Panc1 (cell line): ENCODE measurements around the gene HES3. TPM values are rescaled to one million over a fixed set of nuclear protein-coding genes. Genes with fewer than 3 reads are reported as not detected.

Source experiments
- ATAC-seq: fragments of 200-7000 bp; cut with Tn5 transposase; 2 replicates; pipeline ENCODE4 v1.9.1; 2020; ENCODE audit warnings: mild to moderate bottlenecking, moderate library complexity
- BruUV-seq: library from RNA; stranded (reverse); fragments of 400-500 nt; replicated peaks from 2 replicates; lab custom pipeline; 2021; lab: Mats Ljungman, UMichigan
- CTCF ChIA-PET: fragments of 300-600 bp; sonication (Branson Sonifier 250); formaldehyde crosslinking; loops from one replicate; lab custom pipeline; 2022; ENCODE audit warnings: antibody characterized with exemption; lab: Charles Lee
- POLR2A ChIA-PET: fragments of 300-600 bp; sonication (Branson Sonifier 250); formaldehyde crosslinking; loops from one replicate; lab custom pipeline; 2022; ENCODE audit warnings: antibody characterized with exemption; lab: Charles Lee
- DNase-seq: peaks from one replicate; pipeline ENCODE4 v3.0.0-alpha.2; 2010; ENCODE audit warnings: low read depth, low spot score
- H3K27ac ChIP-seq: 2 replicates; pipeline ENCODE4 v1.5.1; 2011; ENCODE audit warnings: mild to moderate bottlenecking, low read length, inconsistent platforms
- H3K27me3 ChIP-seq: fragments of 200-500 bp; sonication (Bioruptor generic); 2 replicates; pipeline ENCODE4 v1.6.0; 2014; ENCODE audit warnings: low read length, inconsistent platforms; ENCODE audit not compliant: control insufficient read depth, insufficient read depth
- H3K36me3 ChIP-seq: fragments of 200-500 bp; sonication (Bioruptor generic); 2 replicates; pipeline ENCODE4 v1.5.1; 2014; ENCODE audit warnings: inconsistent platforms, mild to moderate bottlenecking, low read length, moderate library complexity; ENCODE audit not compliant: control insufficient read depth, insufficient read depth
- H3K4me1 ChIP-seq: 2 replicates; pipeline ENCODE4 v1.5.1; 2011; ENCODE audit warnings: inconsistent platforms, mild to moderate bottlenecking, low read length, moderate library complexity; ENCODE audit not compliant: control insufficient read depth, insufficient read depth
- H3K4me3 ChIP-seq, 2 experiments: 2 replicates each; pipeline ENCODE4 v1.5.1; 2011 to 2012; ENCODE audit warnings: low read depth in 2 of 2, low read length in 2 of 2, mild to moderate bottlenecking in 2 of 2, inconsistent platforms in 1 of 2, moderate library complexity in 1 of 2
- H3K9me3 ChIP-seq: fragments of 200-500 bp; sonication (Bioruptor generic); 2 replicates; pipeline ENCODE4 v1.5.1; 2014; ENCODE audit warnings: low read depth, mild to moderate bottlenecking, inconsistent platforms, low read length, moderate library complexity; ENCODE audit not compliant: control insufficient read depth, insufficient read depth
- POLR2AphosphoS5 ChIP-seq: IDR thresholded peaks from 2 replicates; pipeline ENCODE4 v1.6.1; 2012; ENCODE audit warnings: mild to moderate bottlenecking, low read depth, low read length, moderate library complexity
- SIN3A ChIP-seq: IDR thresholded peaks from 2 replicates; pipeline ENCODE4 v1.6.1; 2012; ENCODE audit warnings: low read depth, mild to moderate bottlenecking, low read length, moderate library complexity, borderline replicate concordance; ENCODE audit not compliant: insufficient read depth
- TCF7L2 ChIP-seq: IDR thresholded peaks from 2 replicates; pipeline ENCODE4 v1.6.1; 2011; ENCODE audit warnings: mild to moderate bottlenecking, low read depth, low read length, inconsistent platforms
- in situ Hi-C: cut with HindIII; loops from 2 replicates; pipeline ENCODE4 v1.10.0; 2016; ENCODE audit warnings: low sequenced_read_pairs, low pct_unique_long_range_greater_than_20kb
- intact Hi-C: fragments of 100-400 bp; cut with micrococcal nuclease; formaldehyde crosslinking; loops from one replicate; pipeline ENCODE4 v1.10.0; 2022; ENCODE audit not compliant: unreplicated experiment
- total RNA-seq: library from RNA; stranded (reverse); gene quantifications from one replicate; pipeline ENCODE4 v1.2.1, GENCODE V29; 2021; ENCODE audit not compliant: unreplicated experiment
- TF ChIP-seq, protein P1 (sequence below): fragments of 450-650 bp; IDR thresholded peaks from 2 replicates; pipeline ENCODE4 v1.5.1; 2017; ENCODE audit warnings: mild to moderate bottlenecking
- TF ChIP-seq, protein P2 (sequence below), 2 experiments: IDR thresholded peaks; 2 replicates each; pipeline ENCODE4 v1.6.1; 2011 to 2012; ENCODE audit warnings: low read depth in 2 of 2, control low read depth in 1 of 2, low read length in 1 of 2, mild to moderate bottlenecking in 1 of 2, moderate library complexity in 1 of 2; ENCODE audit not compliant: insufficient read depth in 1 of 2

HES3 gene
- total RNA-seq, 1 experiment from 2014 or later: not detected

DNA sequence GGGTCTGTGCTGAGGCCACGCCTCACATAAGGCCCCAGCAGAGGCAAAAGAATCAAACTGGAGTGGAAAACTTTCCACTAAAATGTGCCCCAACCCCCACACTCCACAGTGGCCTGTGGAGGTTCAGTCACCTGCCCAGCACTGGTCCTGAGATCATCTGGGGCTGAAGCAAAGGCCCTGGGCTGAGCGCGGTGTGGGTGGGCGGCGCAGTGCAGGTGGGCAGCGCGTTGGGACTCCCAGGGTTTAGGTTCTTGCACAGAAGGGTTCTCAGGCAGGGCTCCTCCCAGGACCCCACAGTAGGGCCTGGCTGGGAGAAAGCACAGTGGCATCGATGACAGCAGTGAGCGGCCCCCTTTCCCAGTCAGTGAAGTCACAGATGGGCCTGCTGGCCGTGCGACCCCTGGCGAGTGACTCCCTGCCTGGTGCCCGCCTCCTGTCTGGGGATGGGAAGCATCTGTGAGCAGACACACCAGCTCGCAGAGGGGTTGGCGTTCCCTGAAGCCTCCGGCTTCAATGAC is 30.7 kb downstream of the HES3 start:
- in situ Hi-C loops (no loop called here), intact Hi-C loops (no loop called here)
- Histone ChIP-seq H3K4me3 (no peak overlapping the region), H3K27me3 (no peaks in the 10 kb centered on the region), H3K36me3 (no peaks in the 10 kb centered on the region), H3K9me3 (no peaks in the 10 kb centered on the region), H3K4me1 (no peaks in the 10 kb centered on the region), H3K27ac (no peak overlapping the region)
- no TSS peak for BruUV-seq
- ATAC-seq (no peak), DNase-seq (no peak)
- ChIA-PET POLR2A (no interaction called here), CTCF (no interaction called here)
- TF ChIP-seq, protein P1, sequence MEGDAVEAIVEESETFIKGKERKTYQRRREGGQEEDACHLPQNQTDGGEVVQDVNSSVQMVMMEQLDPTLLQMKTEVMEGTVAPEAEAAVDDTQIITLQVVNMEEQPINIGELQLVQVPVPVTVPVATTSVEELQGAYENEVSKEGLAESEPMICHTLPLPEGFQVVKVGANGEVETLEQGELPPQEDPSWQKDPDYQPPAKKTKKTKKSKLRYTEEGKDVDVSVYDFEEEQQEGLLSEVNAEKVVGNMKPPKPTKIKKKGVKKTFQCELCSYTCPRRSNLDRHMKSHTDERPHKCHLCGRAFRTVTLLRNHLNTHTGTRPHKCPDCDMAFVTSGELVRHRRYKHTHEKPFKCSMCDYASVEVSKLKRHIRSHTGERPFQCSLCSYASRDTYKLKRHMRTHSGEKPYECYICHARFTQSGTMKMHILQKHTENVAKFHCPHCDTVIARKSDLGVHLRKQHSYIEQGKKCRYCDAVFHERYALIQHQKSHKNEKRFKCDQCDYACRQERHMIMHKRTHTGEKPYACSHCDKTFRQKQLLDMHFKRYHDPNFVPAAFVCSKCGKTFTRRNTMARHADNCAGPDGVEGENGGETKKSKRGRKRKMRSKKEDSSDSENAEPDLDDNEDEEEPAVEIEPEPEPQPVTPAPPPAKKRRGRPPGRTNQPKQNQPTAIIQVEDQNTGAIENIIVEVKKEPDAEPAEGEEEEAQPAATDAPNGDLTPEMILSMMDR: no peak

DNA sequence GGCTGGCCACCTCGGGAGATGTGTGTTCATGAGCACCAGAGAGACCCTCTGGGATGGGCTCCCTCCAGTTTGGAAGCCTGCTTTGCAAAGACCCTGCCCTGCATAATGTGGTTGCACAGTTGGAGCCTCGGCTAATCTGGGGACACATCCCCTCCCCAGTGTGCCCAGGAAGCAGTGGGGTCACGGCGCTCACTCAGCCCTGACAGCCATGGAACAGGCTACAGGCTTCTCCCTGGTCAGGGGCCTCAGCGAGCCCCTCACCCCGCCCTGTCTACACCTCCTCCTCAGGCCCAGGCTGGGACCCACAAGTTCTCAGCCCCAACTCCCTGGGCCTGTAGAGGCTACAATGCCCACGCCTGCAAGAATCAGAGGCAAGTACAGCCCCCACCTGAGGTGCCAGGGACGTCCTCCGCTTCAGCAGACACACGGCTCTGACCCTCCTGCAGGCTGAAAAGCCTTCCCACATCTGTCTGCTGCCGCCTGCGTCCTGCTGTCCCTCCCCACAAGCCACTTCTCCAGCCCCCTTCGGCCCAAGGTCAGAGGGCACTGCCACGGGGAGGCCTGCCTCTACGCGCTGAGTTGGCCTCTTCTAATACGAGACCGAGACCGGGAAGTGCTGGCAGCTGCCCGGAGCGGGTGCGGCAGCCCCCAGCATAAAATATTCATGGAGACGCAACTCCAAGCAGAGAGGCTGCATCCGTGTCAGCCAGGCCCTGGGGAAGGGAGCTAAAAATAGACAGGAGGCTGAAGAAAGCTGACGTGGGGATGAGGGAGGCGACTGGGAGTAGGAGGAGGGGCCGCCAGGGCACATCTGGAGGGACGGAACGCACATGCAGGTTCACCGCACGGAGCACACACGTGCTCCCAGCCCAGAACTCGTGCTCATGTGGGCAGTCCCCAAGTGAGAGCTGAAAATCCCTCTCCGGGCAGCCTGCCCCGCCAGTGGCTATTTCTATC is 32.1 kb downstream of the HES3 start:
- in situ Hi-C loops (no loop called here), intact Hi-C loops (no loop called here)
- no peak for ATAC-seq
- no peak overlapping the region for H3K4me3 ChIP-seq
- no peaks in the 10 kb centered on the region for H3K36me3 ChIP-seq
- no TSS peak for BruUV-seq
- H3K27me3 ChIP-seq: no peaks in the 10 kb centered on the region
- CTCF ChIA-PET: no interaction called here
- no peak for TF ChIP-seq TCF7L2
- TF ChIP-seq, protein P2, sequence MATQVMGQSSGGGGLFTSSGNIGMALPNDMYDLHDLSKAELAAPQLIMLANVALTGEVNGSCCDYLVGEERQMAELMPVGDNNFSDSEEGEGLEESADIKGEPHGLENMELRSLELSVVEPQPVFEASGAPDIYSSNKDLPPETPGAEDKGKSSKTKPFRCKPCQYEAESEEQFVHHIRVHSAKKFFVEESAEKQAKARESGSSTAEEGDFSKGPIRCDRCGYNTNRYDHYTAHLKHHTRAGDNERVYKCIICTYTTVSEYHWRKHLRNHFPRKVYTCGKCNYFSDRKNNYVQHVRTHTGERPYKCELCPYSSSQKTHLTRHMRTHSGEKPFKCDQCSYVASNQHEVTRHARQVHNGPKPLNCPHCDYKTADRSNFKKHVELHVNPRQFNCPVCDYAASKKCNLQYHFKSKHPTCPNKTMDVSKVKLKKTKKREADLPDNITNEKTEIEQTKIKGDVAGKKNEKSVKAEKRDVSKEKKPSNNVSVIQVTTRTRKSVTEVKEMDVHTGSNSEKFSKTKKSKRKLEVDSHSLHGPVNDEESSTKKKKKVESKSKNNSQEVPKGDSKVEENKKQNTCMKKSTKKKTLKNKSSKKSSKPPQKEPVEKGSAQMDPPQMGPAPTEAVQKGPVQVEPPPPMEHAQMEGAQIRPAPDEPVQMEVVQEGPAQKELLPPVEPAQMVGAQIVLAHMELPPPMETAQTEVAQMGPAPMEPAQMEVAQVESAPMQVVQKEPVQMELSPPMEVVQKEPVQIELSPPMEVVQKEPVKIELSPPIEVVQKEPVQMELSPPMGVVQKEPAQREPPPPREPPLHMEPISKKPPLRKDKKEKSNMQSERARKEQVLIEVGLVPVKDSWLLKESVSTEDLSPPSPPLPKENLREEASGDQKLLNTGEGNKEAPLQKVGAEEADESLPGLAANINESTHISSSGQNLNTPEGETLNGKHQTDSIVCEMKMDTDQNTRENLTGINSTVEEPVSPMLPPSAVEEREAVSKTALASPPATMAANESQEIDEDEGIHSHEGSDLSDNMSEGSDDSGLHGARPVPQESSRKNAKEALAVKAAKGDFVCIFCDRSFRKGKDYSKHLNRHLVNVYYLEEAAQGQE (IDR thresholded peaks at IDR 0.05; ENCODE audit: insufficient read depth in 1 of 2, low read depth in 2 of 2, low read length in 1 of 2): no peak
- TF ChIP-seq, protein P1: no peak
- TF ChIP-seq SIN3A: no peak
- TF ChIP-seq POLR2AphosphoS5: no peak
- H3K4me1 ChIP-seq: no peaks in the 10 kb centered on the region
- no peaks in the 10 kb centered on the region for H3K9me3 ChIP-seq
- no peak overlapping the region for H3K27ac ChIP-seq
- POLR2A ChIA-PET: no interaction called here
- DNase-seq: no peak
